NCI-H82 treated with DMSO at 0.1 percent for 48 hours (cell line): ENCODE measurements around the gene TBL1X.

Experiments used
- DNase-seq: peaks from one replicate; lab custom pipeline; 2025; ENCODE audit not compliant: unreplicated experiment; lab: John Stamatoyannopoulos, UW

TBL1X gene

DNA sequence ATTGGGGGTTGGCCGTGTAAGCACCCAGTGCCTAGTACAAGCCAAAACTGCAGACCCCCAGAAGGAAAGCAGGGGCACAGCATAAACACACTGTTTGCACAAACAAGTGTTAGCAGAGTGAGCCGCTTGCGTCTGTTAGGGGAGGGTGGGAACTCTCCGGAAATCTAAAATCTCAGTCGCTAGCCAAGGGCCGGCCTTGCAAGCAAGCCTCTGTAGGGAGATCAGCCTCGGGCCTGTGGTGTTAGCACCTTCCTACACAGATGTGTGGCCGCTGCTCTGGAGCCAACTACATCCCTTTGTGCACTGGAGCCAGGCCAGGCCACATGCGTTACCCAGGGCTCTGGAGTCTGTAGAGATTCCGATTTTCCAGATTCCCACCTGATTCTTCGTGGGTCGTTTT lies 233.7 kb downstream of the TBL1X start:
- no peak for DNase-seq

DNA sequence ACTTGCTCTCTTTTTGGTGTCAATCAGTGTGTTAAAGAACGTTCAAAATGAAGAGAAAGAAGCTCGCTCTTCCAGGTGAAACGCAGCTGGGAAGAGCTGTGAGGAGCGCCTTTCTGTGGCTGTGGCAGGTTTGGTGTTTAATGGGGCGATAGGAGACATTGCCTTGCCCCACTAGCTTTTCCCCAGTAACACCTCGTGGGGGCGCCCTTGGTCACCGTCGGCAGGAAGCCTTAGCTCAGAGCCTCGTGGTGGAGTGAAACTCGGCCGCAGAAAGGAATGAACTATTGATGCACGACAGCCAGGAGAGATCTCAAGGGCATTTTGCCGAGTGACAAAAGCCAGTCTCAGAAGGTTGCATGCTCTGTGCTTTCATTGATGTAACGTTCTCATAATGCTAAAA lies 235.7 kb downstream of the TBL1X start:
- no peak for DNase-seq

DNA sequence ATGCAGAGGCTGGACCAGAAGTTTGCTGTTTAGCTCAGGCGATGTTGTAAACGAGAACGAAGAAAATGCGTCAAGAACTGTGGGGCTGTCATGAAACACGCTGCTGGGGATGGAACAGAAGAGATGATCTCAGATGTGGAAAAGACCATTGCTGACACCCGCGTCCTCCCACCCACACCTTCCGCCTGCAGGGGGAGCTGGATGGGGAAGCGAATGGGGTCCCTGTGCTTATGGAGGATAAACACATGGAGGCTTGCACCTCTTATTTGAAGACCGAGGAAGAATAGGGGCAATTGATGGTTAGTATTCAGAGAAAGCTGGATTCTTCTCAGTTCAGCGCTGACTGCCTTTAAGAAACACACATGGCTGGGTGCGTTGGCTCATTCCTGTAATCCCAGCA lies 236.9 kb downstream of the TBL1X start:
- DNase-seq: no peak

DNA sequence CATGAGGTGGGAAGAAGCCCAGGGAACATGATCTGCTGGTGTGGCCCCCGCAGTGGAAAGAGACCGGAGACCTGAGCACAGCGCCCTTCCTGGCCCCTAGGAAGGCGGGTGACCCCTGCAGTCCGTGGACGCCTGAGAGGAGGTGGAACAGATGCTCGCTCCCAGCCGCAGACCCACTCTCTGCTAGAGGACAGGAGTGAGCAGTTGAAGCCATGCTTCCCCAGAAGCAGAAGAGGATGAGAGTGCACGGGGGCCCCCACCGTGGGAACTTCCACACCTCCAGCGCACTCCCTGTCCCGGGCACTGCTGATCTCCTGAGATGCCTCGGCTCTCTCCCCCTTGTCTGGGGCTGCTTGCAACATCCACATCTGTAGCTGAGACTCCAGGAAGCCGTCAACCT lies 238.5 kb downstream of the TBL1X start:
- no peak for DNase-seq

DNA sequence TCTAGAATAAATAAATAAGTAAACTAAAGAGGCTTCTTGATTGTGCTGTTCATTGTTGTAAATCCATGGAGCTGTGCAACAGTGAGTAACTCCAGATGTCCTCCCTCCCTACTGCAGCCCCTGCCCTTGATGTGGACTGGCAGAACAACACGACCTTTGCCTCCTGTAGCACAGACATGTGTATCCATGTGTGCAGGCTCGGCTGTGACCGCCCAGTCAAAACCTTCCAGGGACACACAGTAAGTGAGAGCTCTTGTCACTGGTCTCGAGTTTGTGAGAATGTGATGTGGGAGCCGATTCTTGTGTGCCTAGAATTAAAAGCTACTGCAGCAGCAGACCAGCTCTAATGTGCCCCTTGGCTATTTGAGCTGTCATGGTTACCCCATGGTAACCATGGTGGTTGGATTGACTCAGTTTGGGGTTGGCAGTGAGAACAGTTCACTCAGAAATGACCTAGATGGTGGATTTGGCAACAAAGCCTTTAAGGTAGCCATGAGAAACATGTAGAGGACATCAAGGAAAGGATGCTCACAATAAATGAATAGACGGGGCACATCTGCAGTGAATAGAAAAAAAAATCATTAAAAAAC lies 240.1 kb downstream of the TBL1X start:
- DNase-seq: no peak

DNA sequence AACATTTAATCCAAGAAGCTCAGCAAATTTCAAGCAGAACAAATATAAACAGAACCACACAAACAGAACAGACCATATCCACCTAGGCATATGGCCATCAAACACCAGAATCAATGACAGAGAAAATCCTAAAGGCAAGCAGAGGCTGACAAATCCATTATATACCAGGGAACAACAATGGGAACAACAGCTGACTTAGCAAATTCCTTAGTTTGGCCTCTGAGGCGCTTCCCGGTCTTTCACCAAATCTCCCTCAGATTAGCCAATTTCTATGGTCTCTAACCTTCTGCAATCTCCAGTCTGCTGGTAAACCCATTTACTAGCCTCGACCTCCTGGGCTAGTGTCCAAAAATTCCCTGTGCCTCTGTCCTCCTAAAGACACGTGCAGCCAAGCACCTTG lies 241.6 kb downstream of the TBL1X start:
- no peak for DNase-seq

DNA sequence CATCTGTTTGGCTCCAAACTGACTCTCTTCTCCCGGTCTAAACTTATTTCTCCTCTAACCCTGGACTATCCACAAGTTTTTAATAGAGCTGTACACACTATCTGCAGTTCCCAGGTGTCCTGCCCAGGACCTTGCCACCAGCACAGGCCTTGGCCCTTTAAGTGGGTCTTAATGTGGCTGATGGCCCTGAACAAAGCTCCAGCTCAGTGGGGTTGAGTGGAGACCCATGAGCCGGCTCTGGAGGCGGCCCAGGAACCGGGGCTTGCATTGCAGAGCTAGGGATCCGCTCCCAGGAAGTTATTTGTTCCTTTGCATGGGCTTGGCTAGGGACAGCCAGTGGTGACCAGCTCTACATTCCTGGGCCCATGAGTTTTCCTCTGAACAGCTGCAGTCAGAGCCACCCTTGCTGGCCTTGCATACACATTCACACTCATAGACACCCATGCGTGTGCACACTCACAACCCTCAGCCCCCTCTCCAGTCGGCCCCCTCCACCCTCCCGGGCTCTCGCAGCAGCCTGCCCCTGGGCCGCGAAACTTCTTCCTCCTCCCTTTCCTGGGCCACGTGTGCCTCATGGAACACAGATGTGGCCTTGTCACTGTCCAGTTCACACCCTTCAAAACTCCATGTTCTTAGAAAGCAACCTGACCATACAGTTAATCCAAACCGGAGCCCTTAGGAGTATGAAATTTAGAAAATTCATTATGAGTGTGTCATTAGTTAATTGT lies 242.6 kb downstream of the TBL1X start:
- no peak for DNase-seq

DNA sequence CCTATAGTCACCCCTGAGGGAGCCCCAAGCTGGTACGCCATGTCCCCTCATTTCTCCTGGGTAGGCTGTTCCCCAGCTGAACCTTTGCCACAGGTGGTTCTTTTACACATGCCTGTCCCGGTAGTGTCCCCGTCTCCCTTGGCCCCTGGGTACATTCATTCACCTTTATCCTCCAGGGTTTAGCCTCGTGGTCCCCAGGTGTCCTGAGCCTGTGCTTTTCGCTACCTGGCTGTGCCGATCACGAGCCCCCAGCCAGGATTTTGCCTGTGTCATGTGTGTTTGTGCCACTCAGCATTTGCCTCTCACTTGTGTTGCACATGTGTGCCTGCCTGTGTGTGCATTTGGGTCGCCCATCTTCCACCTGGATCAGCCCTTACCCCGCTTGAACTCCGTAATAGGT lies 243.2 kb downstream of the TBL1X start:
- no peak for DNase-seq

DNA sequence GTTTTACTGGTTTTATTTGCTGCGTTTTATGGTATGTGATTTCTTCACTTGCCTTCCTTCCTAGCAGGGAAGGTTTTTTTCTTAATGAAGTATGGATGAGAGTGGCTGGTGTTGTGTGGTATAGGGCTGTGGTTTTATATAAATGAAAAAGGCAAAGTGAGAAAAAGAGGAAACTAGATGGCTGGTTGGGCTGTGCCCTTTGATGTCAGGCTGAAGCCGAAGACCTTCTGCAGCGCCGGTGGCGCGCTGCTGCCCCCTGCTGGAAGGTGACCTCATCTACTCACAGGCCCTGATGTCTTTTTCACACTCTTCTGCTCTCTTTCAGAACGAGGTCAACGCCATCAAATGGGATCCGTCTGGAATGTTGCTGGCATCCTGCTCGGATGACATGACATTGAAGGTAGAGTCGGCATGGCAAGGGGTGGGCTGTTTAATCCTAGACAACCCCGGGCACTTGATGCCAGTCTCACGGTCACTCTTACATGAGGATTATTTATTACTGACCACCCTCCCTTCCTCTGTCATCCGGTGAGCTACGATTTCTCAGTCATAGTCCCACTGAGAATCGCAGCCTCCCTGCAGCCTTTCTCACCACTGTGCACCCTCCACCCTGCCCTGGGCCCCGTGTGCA lies 244.2 kb downstream of the TBL1X start:
- DNase-seq: peak; percentile 2

DNA sequence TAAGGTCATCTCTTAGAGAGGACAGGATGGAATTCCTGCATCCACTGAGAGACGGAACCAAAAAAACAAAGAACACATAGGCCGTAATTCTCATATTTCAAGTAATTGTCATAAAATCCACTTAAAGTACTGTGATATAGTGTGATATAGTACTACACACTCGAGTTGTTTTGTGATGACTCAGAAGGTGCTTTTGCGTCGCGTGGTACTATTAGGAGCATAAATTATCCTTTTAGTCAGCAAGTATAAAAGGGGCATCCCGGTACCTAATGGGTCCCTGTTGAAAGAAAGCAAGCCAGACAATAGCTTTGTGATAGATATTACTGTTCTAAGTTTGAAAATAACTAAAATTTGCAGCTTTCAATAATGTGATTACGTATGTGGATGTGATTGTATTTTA lies 245.5 kb downstream of the TBL1X start:
- no peak for DNase-seq

DNA sequence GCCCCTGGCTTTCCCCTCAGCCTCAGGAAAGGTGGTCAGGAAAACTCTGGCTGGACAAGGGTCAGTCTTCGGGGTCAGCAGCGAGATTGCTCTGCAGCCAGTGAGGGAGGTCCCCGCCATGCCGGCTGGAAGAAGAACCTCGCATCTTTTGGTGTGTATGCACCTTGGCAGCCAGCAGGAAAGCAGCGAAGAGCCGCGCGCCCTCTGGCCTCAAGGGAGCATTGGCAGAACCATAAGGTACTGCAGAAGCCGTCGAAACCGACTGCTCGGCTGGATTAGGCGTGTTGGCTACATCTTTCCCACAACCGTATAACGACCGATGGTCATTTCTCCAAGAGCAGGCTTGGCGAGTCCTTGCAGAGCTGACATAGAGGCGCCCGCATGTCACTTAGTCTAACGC lies 252.5 kb downstream of the TBL1X start:
- DNase-seq: no peak

DNA sequence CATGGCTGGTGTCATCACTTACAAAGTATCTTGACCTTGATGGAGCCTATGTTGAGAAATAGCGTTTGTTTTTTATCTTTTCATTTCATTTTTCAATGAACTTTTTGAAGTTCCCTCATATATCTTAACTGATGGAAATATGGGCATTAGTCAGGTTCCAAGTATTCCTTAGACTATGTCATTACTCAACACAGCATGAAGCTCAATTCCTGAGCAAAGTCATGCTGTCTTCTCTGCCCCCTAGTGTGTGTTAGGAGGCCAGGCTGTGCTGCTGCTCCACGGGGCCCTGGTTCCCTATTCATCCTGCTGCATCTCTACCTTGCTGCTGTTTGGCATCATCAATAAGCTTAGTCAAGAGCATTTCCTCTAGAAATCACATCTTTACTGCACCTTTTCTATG lies 259.9 kb downstream of the TBL1X start:
- no peak for DNase-seq

DNA sequence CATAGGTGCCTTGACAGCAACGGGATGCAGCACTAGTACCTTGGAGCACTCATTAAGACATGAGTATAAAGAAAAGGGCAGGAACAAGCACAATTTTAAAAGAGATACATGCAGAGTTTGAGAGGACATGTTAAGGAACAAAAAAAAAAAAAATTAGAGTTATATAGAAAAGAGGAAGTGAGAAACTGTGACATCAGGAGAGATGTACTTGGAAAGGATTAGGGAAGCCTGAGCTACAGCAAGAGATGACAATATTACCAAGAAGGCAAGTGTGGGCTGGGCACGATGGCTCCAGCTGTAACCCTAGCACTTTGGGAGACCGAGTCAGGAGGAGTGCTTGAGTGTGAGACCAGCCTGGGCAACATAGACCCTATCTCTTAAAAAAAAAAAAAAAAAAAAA lies 263.4 kb downstream of the TBL1X start:
- no peak for DNase-seq

DNA sequence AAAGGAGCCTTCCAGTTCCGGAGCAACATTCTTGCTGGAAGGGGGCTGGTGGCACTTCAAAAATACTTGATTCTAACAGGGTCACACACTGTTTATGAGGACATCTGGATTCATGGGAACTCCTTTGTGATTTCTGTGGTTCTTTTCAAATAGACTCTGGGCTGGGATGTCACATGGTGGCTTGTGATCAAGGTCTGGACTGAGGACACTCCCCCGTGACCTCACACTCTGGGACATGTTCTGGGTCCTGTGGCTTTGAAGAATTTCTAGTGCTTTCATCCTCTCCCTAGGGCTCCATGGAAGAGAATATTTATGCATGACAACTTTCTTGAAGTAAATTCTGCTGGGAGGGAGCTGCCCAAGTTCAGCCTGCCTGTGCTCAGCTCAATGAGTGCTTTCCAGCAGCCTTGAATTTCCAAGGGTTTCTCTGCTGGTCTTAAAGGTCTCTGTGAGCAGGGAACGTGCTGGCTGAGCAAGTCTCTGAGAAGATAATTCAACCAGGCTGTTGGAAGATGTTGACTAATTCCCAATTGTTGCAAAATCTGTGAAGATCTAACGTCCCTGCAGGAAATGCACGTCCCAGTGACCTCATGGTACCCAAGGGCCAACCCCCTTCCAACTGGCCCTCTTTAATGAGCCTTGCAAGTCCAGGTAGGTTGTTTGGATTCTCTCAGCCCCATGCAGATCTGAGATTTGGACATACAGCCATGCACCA lies 264.5 kb downstream of the TBL1X start:
- no peak for DNase-seq

DNA sequence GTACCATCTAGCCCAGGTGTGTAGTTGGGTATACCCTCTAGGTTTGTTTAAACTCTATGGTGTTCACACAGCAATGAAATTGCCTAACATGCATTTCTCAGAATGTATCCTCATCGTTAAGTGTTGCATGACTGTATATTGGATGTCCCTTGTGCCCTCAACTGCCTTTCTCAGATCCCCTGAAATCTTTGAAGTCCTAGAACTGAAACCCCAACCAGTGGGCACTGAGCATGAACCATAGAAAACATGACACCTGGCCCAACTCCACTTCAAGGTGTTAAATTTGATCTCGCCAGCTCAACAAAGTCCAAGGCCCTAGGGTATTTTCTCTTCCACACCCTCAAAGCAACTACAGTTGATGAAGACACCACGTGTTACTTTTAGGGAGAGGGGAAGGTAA lies 265.2 kb downstream of the TBL1X start:
- DNase-seq: no peak

DNA sequence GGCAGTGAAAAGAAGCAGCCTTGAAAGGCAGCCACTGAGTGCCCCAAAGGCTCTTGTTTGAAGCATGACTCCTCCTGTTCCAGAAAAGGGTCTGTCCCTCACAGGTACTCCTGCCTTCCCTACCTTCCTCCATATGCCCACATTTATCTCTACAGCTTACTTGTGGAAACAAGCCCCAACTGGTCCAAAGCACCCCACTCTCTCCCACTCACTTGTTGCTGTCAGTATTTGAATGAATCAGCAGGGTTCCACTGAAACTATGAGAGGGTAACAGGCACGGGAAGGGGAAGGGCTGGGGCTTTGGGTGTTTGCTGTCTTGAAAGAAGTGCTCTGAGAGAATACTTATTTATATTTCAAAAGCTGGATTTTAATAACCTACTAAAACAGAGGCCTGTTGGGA lies 265.9 kb downstream of the TBL1X start:
- no peak for DNase-seq

DNA sequence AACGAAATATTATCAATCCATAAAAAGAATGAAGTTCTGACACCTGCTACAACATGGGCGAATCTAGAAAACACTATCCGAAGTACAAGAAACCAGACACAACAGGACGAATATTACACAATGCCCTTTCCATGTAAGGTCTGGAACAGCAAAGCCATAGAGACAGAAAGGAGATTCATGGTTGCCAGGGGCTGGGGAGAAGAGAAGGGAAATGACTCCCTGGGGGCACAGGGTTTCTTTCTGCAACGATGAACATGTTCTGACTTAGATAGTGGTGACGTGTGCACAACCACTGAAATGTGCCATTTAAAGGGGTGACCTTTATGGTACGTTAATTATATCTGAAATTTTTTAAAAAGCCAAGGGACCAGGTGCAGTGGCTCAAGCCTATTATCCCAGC lies 272.5 kb downstream of the TBL1X start:
- DNase-seq: no peak

DNA sequence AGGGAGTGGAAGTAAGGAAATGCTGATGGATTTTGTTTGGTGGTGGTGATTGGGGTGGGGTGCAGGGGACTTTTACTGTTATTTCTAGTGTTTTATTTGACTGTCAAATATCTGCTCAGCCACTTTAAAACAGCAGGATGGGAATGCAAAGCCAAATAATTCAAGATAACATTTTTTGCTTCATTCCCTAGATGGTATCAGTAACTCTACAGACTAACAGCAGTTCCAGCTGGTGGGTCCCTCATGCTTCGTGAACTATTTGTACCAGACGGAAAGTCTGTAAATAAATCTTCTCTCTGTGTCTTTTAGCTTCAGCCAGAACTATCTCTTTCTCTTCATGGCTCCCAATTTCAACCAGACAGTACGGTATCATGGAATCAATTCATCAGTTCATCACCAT lies 273.3 kb downstream of the TBL1X start:
- no peak for DNase-seq

DNA sequence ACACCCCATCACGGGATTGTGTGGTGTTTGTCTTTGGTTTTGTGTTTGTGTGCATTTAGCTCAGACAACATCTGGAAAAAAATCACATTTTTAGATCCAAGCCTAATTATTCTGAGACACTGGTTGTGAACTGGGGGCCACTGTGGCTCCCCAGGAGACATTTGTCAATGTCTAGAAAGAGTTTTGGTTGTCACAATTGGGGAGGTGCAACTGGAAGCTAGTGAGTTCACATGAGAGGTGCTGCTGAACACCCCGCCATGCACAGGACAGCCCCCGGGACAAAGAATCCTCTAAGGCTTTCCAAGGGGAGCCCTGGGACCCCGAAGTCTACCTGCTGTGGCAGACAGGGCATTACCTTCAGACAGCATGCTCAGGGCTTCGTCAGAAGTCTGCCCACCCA lies 274.3 kb downstream of the TBL1X start:
- DNase-seq: no peak

DNA sequence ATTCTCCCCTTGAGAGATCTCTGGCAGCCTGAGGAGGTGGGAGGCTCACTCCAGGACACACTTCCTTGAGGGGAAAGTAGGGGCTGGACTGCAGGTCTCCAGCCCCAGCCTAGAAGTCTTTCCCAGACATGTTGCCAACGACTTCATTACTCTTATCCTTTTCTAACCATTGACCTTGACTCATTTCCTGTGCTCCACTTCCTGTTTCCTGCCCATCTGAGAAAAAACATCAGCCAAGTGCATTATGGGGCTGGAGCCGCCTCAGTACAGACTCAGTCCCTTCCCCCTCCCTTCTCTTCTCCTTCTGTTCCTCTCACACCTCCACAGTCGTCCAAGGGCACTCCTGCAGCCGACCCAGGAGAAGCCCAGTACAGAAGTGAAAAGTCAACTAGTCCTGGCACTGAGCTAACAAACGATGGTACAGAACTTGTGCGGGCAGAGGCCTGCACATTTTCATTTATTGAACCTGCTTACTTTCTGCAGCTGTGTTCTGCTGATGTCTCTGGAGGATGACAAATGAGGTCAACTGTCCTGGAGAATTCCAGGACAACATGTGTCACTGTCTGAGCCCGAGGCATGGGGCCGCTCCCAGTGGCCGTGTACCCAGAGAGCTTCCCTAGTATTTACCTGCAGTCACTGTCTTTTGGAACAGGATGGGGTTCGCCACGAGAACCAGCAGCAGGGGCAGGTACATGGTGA lies 280.7 kb downstream of the TBL1X start:
- no peak for DNase-seq

DNA sequence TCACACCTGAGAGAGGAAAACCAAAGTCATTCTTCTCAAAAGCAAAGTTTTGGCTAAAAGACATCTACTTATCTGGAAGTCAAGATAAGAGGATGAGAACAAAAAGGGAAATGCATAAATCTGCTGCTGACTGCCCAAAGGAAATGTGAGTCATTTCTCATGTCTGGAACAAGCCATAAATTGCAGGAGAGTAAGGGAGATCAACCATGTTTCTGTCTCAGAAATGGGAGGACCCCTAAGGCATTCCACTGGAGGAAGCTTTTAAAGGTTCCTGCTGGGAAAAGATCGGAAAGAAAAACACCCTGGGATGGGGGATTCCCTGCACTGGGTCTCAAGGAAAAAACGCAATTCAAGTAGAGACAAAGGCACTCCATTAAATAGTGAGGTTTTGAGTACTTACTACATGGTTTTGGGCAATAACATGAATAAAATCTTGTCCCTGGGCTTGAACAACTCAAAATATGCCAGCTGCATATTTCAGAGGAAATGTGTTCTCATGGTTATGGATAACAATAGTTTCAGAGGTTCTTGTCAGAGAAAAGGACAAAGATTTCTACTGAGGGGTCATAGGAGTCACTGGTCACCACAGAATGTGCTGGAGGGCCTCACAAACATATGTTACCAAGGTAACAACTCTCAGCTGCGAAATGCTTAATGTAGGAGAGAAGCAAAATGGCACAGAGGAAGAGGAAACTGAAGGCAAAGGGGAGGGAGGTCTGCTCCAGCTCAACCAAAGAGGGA lies 281.5 kb downstream of the TBL1X start:
- no peak for DNase-seq
